Heart left ventricle (tissue), 13 donors: ENCODE data around the gene ATP6V0A1.
A peak's percentile ranks its signal among the peaks of the same experiment; 100 is the strongest.

Source experiments
- POLR2A ChIP-seq, 2 donors: fragments of 450-650 bp; IDR thresholded peaks; one replicate each; pipeline ENCODE4 v1.6.1; 2017; ENCODE audit warnings: antibody characterized with exemption in 2 of 2, mild to moderate bottlenecking in 2 of 2, moderate library complexity in 2 of 2
- TF ChIP-seq, protein P1 (sequence below), 12 donors: fragments of 200-600 bp; sonication (generic) in 4 of 12; IDR thresholded peaks; one replicate each; pipeline versions ENCODE4 v1.5.0 to v1.8.0; 2018 to 2022; ENCODE audit warnings: antibody characterized with exemption in 12 of 12, mild to moderate bottlenecking in 5 of 12
- donor health status: ischemic (EF 13 %, LVEDD 7.1; RV severe dilation, severe dysfunction).
- donor health status: DM: no; HTN: yes; CAD: no.
- donor health status: DM: no; HTN: no; CAD: no.
- donor health status: ischemic (EF 25% LVEDD 6.9; RV normal size, moderate dysfunction).
- donor health status: ischemic (EF 25% LVEDD 5.7; RV mildly dilated, moderate dysfunction).
- donor health status: ischemic (EF 35%, LVEDD 5.7; RV mildly dilated, moderate dysfunction).
- donor health status: nonischemic (EF 11% LVEDD 7.7; RV severe dilation, severe dysfunction).
- donor health status: DM: yes; HTN: yes; CAD: no.
- donor health status: PGD.
- donor health status: ischemic (EF 29% LVEDD 5.4; RV normal size, mild dysfunction).
- donor health status: nonischemic (EF 23%, LVEDD 6.1; RV moderate dilation, normal function).

DNA sequence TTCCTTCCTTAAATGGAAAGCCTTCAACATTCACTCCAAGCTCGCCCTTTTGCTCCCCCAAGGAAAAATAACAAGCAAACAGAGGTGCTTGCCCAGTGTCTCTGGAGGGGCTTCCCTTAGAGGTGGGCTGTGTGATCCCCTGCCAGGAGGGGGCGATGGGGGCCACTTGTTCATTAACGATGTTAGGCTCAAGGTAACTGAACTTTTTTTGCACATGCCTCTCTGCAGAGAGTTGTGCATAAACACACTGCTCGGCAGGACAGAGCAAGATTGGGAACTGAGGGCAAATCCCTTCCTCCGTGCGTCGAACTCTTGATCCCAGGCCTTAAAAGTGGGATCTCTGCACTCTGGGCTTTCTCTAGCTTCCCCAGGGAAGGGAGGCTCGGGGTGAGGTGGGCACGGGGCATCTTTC lies 61.9 kb downstream of the ATP6V0A1 start:
- TF ChIP-seq POLR2A (IDR thresholded peaks at IDR 0.05) = no peak
- TF ChIP-seq, protein P1, sequence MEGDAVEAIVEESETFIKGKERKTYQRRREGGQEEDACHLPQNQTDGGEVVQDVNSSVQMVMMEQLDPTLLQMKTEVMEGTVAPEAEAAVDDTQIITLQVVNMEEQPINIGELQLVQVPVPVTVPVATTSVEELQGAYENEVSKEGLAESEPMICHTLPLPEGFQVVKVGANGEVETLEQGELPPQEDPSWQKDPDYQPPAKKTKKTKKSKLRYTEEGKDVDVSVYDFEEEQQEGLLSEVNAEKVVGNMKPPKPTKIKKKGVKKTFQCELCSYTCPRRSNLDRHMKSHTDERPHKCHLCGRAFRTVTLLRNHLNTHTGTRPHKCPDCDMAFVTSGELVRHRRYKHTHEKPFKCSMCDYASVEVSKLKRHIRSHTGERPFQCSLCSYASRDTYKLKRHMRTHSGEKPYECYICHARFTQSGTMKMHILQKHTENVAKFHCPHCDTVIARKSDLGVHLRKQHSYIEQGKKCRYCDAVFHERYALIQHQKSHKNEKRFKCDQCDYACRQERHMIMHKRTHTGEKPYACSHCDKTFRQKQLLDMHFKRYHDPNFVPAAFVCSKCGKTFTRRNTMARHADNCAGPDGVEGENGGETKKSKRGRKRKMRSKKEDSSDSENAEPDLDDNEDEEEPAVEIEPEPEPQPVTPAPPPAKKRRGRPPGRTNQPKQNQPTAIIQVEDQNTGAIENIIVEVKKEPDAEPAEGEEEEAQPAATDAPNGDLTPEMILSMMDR (IDR thresholded peaks at IDR 0.05) = peak in 6 of 12 donors; percentile 14 to 42 (median 33)
